ENCODE measurements around the gene ZCCHC12.

DNA sequence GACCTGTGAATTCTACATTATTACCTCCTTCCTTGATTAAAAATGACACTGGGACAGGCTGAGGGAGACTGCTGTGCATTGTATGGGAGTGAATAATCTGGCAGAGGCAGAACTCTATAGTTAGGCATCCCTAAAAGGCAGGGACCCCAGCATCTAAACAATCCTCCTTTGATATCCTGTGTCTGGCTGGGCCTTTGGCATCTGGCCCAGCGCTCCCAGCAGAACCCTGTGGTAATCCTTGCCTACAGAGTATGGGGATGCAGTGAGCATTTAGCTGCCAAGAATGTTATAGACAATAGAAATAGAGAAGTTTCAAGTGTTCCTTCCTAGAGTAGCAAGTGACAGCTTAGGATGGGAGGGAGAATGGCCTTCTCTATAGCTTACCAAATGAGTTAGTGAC, 38.5 kb downstream of the ZCCHC12 start:
- no peak for TF ChIP-seq POLR2A (IDR thresholded peaks at IDR 0.05)
- TF ChIP-seq, protein P1, sequence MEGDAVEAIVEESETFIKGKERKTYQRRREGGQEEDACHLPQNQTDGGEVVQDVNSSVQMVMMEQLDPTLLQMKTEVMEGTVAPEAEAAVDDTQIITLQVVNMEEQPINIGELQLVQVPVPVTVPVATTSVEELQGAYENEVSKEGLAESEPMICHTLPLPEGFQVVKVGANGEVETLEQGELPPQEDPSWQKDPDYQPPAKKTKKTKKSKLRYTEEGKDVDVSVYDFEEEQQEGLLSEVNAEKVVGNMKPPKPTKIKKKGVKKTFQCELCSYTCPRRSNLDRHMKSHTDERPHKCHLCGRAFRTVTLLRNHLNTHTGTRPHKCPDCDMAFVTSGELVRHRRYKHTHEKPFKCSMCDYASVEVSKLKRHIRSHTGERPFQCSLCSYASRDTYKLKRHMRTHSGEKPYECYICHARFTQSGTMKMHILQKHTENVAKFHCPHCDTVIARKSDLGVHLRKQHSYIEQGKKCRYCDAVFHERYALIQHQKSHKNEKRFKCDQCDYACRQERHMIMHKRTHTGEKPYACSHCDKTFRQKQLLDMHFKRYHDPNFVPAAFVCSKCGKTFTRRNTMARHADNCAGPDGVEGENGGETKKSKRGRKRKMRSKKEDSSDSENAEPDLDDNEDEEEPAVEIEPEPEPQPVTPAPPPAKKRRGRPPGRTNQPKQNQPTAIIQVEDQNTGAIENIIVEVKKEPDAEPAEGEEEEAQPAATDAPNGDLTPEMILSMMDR (IDR thresholded peaks at IDR 0.05), result no peak

All from adrenal gland (tissue), 5 donors.